ENCODE data around the gene ZNF45. TPM values are rescaled to one million over a fixed set of nuclear protein-coding genes. Genes with fewer than 3 reads are reported as not detected.

The ZNF45 gene
- total RNA-seq, 1 experiment from 2014 or later: 9.9 TPM

DNA sequence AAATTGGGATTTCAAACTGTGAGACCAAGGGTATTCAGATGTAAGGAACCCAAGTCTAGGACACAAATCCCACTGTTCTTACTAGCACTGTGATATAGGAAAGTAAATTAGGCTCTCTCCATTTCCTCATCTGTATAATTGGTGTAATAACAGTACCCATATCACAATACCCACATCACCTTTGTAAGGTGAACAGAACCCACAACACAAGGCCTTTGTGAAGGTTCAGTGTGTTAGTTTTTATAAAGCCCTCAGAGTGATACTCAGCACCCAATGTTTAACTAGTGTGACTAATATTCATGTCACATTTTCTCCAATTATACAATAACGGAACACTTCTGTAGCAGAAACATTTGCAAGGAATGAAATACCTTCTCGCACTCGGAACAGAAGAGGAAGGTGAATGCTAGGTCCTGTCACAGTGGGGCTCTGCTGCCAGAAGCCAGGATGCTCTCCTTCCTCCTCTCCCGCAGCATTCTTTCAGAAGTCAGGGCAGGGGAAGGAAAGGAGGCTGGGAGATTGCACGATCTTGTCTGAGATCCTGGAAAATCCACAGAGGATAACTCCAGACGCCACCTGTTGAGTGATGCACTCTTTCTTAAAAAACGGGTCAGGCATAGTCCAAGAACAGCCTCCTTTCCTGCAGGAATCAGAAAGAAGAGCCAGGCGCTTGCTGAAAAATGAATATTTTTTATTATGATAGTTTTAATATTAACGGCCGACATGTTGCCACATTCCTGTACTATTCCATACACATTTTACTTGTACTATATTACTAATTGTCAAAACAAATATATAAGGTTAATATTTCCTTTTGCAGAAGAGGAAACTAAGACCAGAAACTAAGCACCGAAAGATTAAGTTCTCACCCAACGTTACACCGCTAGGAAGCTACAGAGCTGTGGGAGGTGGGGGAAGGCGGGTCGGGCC is 762 bp downstream of the ZNF45 start:
- TSS peak; percentile 56 for BruUV-seq (replicated peaks)

DNA sequence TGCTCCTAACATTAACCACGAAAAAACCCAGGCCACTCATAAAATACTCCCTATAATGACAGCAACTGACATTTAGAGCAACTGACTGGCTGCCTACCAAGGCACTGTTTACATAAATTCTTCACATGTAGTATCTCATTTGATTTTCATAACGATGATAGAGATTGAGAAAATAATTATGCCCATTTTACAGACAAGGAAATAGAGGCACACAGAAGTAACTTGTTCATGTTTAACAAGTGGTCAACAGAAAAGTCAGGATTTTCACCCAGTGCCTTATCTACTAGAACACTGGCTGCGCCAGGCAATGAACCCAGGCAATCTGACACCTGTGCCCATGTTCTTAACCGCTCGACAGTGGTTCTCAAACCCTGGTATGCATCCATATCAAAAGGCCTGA is 6.3 kb downstream of the ZNF45 start:
- TF ChIP-seq, protein P1, sequence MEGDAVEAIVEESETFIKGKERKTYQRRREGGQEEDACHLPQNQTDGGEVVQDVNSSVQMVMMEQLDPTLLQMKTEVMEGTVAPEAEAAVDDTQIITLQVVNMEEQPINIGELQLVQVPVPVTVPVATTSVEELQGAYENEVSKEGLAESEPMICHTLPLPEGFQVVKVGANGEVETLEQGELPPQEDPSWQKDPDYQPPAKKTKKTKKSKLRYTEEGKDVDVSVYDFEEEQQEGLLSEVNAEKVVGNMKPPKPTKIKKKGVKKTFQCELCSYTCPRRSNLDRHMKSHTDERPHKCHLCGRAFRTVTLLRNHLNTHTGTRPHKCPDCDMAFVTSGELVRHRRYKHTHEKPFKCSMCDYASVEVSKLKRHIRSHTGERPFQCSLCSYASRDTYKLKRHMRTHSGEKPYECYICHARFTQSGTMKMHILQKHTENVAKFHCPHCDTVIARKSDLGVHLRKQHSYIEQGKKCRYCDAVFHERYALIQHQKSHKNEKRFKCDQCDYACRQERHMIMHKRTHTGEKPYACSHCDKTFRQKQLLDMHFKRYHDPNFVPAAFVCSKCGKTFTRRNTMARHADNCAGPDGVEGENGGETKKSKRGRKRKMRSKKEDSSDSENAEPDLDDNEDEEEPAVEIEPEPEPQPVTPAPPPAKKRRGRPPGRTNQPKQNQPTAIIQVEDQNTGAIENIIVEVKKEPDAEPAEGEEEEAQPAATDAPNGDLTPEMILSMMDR (IDR thresholded peaks at IDR 0.05; ENCODE audit: unreplicated experiment): no peak
- BruUV-seq (replicated peaks): no TSS peak
- intact Hi-C loops (cut with micrococcal nuclease): no loop called here
- H3K27ac Mint-ChIP-seq (ENCODE audit: low read depth, unreplicated experiment): no peak overlapping the region
- CTCF ChIA-PET: interaction anchor here (0.8 kb wide), 1 partner anchor 842 kb away, joined by 4 read pairs; no protein-coding TSS in a partner anchor
- H3K36me3 Mint-ChIP-seq (ENCODE audit: insufficient read depth, unreplicated experiment): peaks cover 76% of the 10 kb centered on the region
- H3K27me3 Mint-ChIP-seq (ENCODE audit: insufficient read depth, unreplicated experiment): no peaks in the 10 kb centered on the region
- H3K4me1 Mint-ChIP-seq (ENCODE audit: insufficient read depth, unreplicated experiment): peaks cover under 1% of the 10 kb centered on the region
- H3K9me3 Mint-ChIP-seq (ENCODE audit: unreplicated experiment): no peaks in the 10 kb centered on the region
- no peak overlapping the region for H3K4me3 Mint-ChIP-seq (ENCODE audit: unreplicated experiment)
- POLR2A ChIA-PET: no interaction called here
- no peak for DNase-seq (ENCODE audit: unreplicated experiment)

More for the DNA sequence above, 762 bp downstream of the ZNF45 start:
- H3K4me3 Mint-ChIP-seq (ENCODE audit: unreplicated experiment): peak overlapping the region; percentile 90
- H3K4me1 Mint-ChIP-seq (ENCODE audit: insufficient read depth, unreplicated experiment): peaks cover 5% of the 10 kb centered on the region
- H3K9me3 Mint-ChIP-seq (ENCODE audit: unreplicated experiment): no peaks in the 10 kb centered on the region
- ChIA-PET CTCF (interaction anchor here (1.1 to 1.2 kb wide), 2 partner anchors 17 to 197 kb away, joined by 3 to 4 read pairs; no protein-coding TSS in a partner anchor), POLR2A (interaction anchor here (0.6 to 2.5 kb wide), 18 partner anchors 9 to 351 kb away, joined by 3 to 32 read pairs (median 4); partner anchors contain the start of genes SMG9, ZNF221, ZNF224 and ZNF225)
- TF ChIP-seq, protein P1 (IDR thresholded peaks at IDR 0.05; ENCODE audit: unreplicated experiment): no peak
- intact Hi-C loops (cut with micrococcal nuclease): loop anchor here (10.0 kb wide), 1 partner anchor 50 kb away; the partner anchor contains the start of gene ZNF155
- peaks cover 31% of the 10 kb centered on the region for H3K36me3 Mint-ChIP-seq (ENCODE audit: insufficient read depth, unreplicated experiment)
- H3K27me3 Mint-ChIP-seq (ENCODE audit: insufficient read depth, unreplicated experiment): no peaks in the 10 kb centered on the region
- DNase-seq (ENCODE audit: unreplicated experiment): peak; percentile 8
- peak overlapping the region; percentile 67 for H3K27ac Mint-ChIP-seq (ENCODE audit: low read depth, unreplicated experiment)

DNA sequence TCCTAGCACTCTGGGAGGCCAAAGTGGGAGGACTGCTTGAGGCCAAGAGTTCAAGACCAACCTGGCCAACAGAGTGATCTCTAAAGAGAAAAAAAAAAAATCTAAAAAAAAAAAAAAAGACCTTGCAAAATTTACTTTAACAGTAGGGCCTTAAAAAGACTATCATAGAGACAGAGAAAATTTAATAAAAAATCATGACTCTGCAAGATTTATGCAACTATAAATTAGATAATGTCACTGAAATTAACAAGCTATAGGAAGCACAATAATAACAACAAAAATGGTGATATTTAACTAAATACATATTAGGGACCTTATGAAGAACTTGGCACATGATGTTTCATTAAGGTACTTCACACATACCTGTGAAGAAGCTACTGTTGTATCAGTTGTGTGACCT is 11.2 kb downstream of the ZNF45 start:
- H3K4me1 Mint-ChIP-seq (ENCODE audit: insufficient read depth, unreplicated experiment): no peaks in the 10 kb centered on the region
- intact Hi-C loops (cut with micrococcal nuclease): no loop called here
- DNase-seq (ENCODE audit: unreplicated experiment): no peak
- peaks cover 89% of the 10 kb centered on the region for H3K36me3 Mint-ChIP-seq (ENCODE audit: insufficient read depth, unreplicated experiment)
- POLR2A ChIA-PET: no interaction called here
- no peak overlapping the region for H3K4me3 Mint-ChIP-seq (ENCODE audit: unreplicated experiment)
- BruUV-seq (replicated peaks): no TSS peak
- CTCF ChIA-PET: interaction anchor here (1.0 kb wide), 1 partner anchor 26 kb away, joined by 3 read pairs; no protein-coding TSS in a partner anchor
- no peaks in the 10 kb centered on the region for H3K27me3 Mint-ChIP-seq (ENCODE audit: insufficient read depth, unreplicated experiment)
- peaks cover 11% of the 10 kb centered on the region for H3K9me3 Mint-ChIP-seq (ENCODE audit: unreplicated experiment)
- TF ChIP-seq, protein P1 (IDR thresholded peaks at IDR 0.05; ENCODE audit: unreplicated experiment): no peak
- H3K27ac Mint-ChIP-seq (ENCODE audit: low read depth, unreplicated experiment): no peak overlapping the region

DNA sequence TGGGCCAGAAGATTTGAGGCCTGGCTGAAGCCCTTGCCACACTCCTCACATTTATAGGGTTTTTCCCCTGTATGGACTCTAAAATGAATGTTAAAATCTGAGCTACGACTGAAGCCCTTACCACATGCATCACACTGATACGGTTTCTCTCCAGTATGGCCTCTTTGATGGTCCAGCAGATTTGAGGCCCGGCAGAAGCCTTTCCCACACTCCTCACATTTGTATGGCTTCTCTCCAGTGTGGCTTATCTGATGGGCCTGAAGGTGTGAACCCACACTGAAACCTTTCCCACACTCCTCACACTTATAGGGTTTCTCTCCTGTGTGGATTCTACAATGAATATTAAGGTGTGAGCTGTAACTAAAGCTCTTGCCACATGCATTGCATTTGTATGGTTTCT is 21.0 kb downstream of the ZNF45 start:
- peaks cover 40% of the 10 kb centered on the region for H3K9me3 Mint-ChIP-seq (ENCODE audit: unreplicated experiment)
- POLR2A ChIA-PET: interaction anchor here (0.7 to 1.0 kb wide), 2 partner anchors 21 to 88 kb away, joined by 4 read pairs; partner anchors contain the start of gene ZNF45
- DNase-seq (ENCODE audit: unreplicated experiment): no peak

More for the DNA sequence above, 21.0 kb downstream of the ZNF45 start:
- Mint-ChIP-seq H3K27me3 (ENCODE audit: insufficient read depth, unreplicated experiment) (no peaks in the 10 kb centered on the region), H3K27ac (ENCODE audit: low read depth, unreplicated experiment) (no peak overlapping the region), H3K36me3 (ENCODE audit: insufficient read depth, unreplicated experiment) (peaks cover 56% of the 10 kb centered on the region), H3K4me3 (ENCODE audit: unreplicated experiment) (no peak overlapping the region), H3K4me1 (ENCODE audit: insufficient read depth, unreplicated experiment) (no peaks in the 10 kb centered on the region)
- no TSS peak for BruUV-seq (replicated peaks)
- intact Hi-C loops (cut with micrococcal nuclease): no loop called here
- CTCF ChIA-PET: interaction anchor here (0.7 kb wide), 1 partner anchor 129 kb away, joined by 3 read pairs; no protein-coding TSS in a partner anchor
- TF ChIP-seq, protein P1 (IDR thresholded peaks at IDR 0.05; ENCODE audit: unreplicated experiment): no peak
